ENCODE results near the gene CD36. TPM values are rescaled to one million over a fixed set of nuclear protein-coding genes. Genes with fewer than 3 reads are reported as not detected.

Gene CD36
- total and polyA plus RNA-seq, 2 experiments from 2014 or later: 0.53 TPM; not detected in 1

- Histone ChIP-seq H4K20me1 (ENCODE audit: insufficient read depth) (no peaks in the 10 kb centered on the region), H3F3A (ENCODE audit: insufficient read depth) (no peaks in the 10 kb centered on the region), H3K79me2 (ENCODE audit: insufficient read depth) (no peaks in the 10 kb centered on the region), H3K4me1 (ENCODE audit: insufficient read depth) (no peaks in the 10 kb centered on the region), H3K9ac (no peak overlapping the region), H3K36me3 (ENCODE audit: low read depth) (no peaks in the 10 kb centered on the region), H3K27ac (no peak overlapping the region), H3K4me3 (no peak overlapping the region), H3K27me3 (replicated peaks; ENCODE audit: insufficient read depth) (no peaks in the 10 kb centered on the region), H3K9me2 (ENCODE audit: insufficient read depth) (0 out of 2 replicates have a peak, but pooled peaks cover 3% of the 10 kb centered on the region), H2AFZ (no peak overlapping the region), H3K9me3 (ENCODE audit: low read depth) (no peaks in the 10 kb centered on the region), H3K4me2 (ENCODE audit: unreplicated experiment) (no peak overlapping the region)
- no peak for TF ChIP-seq EZH2phosphoT487 (IDR thresholded peaks at IDR 0.05; ENCODE audit: insufficient read depth, low read depth)
- no peak for TF ChIP-seq EZH2 (IDR thresholded peaks at IDR 0.05; ENCODE audit: insufficient read depth, poor library complexity, severe bottlenecking)
- no peak for DNase-seq
- in situ Hi-C loops (cut with MboI): no loop called here
- 89% methylated on average over 2 of the region's 2 CpGs for WGBS, 2 experiments (ENCODE audit: low coverage in 1 of 2, low lambda C conversion rate in 2 of 2, missing lambda C conversion rate in 2 of 2)
These were observed 9.7 kb downstream of the CD36 start for GRCh38 chr7:80648031-80648600.

- Histone ChIP-seq H3K9me3 (ENCODE audit: low read depth) (no peaks in the 10 kb centered on the region), H3K27ac (no peak overlapping the region), H3K4me1 (ENCODE audit: insufficient read depth) (no peaks in the 10 kb centered on the region), H3K4me3 (no peak overlapping the region), H3K9ac (no peak overlapping the region), H4K20me1 (ENCODE audit: insufficient read depth) (no peaks in the 10 kb centered on the region), H3K27me3 (replicated peaks; ENCODE audit: insufficient read depth) (no peaks in the 10 kb centered on the region), H3F3A (ENCODE audit: insufficient read depth) (no peaks in the 10 kb centered on the region), H3K4me2 (ENCODE audit: unreplicated experiment) (no peak overlapping the region), H3K9me2 (ENCODE audit: insufficient read depth) (no peaks in the 10 kb centered on the region), H2AFZ (no peak overlapping the region), H3K79me2 (ENCODE audit: insufficient read depth) (no peaks in the 10 kb centered on the region), H3K36me3 (ENCODE audit: low read depth) (no peaks in the 10 kb centered on the region)
- whole genome bisulfite sequencing, 2 experiments (ENCODE audit: low coverage in 1 of 2, low lambda C conversion rate in 2 of 2, missing lambda C conversion rate in 2 of 2): 92% methylated on average over 3 of the region's 3 CpGs
- in situ Hi-C loops (cut with MboI): no loop called here
- no peak for DNase-seq
- TF ChIP-seq EZH2phosphoT487 (IDR thresholded peaks at IDR 0.05; ENCODE audit: insufficient read depth, low read depth): no peak
- no peak for TF ChIP-seq EZH2 (IDR thresholded peaks at IDR 0.05; ENCODE audit: insufficient read depth, poor library complexity, severe bottlenecking)
These were observed 10.6 kb downstream of the CD36 start for GRCh38 chr7:80649011-80649410.

- no peak overlapping the region for H3K4me2 ChIP-seq (ENCODE audit: unreplicated experiment)
- H3K27ac ChIP-seq: no peak overlapping the region
- TF ChIP-seq EZH2 (IDR thresholded peaks at IDR 0.05; ENCODE audit: insufficient read depth, poor library complexity, severe bottlenecking): no peak
- TF ChIP-seq EZH2phosphoT487 (IDR thresholded peaks at IDR 0.05; ENCODE audit: insufficient read depth, low read depth): no peak
- in situ Hi-C loops (cut with MboI): loop anchor here (25.0 kb wide), 1 partner anchor 563 kb away; no protein-coding TSS in a partner anchor
- H3K9me2 ChIP-seq (ENCODE audit: insufficient read depth): no peaks in the 10 kb centered on the region
- H3K9ac ChIP-seq: no peak overlapping the region
- no peak overlapping the region for H2AFZ ChIP-seq
- no peak overlapping the region for H3K4me3 ChIP-seq
- no peaks in the 10 kb centered on the region for H3F3A ChIP-seq (ENCODE audit: insufficient read depth)
- no peaks in the 10 kb centered on the region for H3K79me2 ChIP-seq (ENCODE audit: insufficient read depth)
- H3K27me3 ChIP-seq (replicated peaks; ENCODE audit: insufficient read depth): no peaks in the 10 kb centered on the region
- H4K20me1 ChIP-seq (ENCODE audit: insufficient read depth): no peaks in the 10 kb centered on the region
- DNase-seq: no peak
- H3K4me1 ChIP-seq (ENCODE audit: insufficient read depth): no peaks in the 10 kb centered on the region
- no peaks in the 10 kb centered on the region for H3K36me3 ChIP-seq (ENCODE audit: low read depth)
- 91 to 97% methylated on average over 2 of the region's 2 CpGs for WGBS, 2 experiments (ENCODE audit: low coverage in 1 of 2, low lambda C conversion rate in 2 of 2, missing lambda C conversion rate in 2 of 2)
- H3K9me3 ChIP-seq (ENCODE audit: low read depth): no peaks in the 10 kb centered on the region
These were observed 11.6 kb downstream of the CD36 start for GRCh38 chr7:80650030-80650429.

- Histone ChIP-seq H3K79me2 (ENCODE audit: insufficient read depth) (no peaks in the 10 kb centered on the region), H3K9me3 (ENCODE audit: low read depth) (no peaks in the 10 kb centered on the region), H3F3A (ENCODE audit: insufficient read depth) (no peaks in the 10 kb centered on the region), H3K36me3 (ENCODE audit: low read depth) (no peaks in the 10 kb centered on the region), H3K9me2 (ENCODE audit: insufficient read depth) (no peaks in the 10 kb centered on the region), H2AFZ (no peak overlapping the region), H3K4me1 (ENCODE audit: insufficient read depth) (no peaks in the 10 kb centered on the region), H3K9ac (no peak overlapping the region), H3K27ac (no peak overlapping the region), H3K4me3 (no peak overlapping the region), H4K20me1 (ENCODE audit: insufficient read depth) (no peaks in the 10 kb centered on the region), H3K27me3 (replicated peaks; ENCODE audit: insufficient read depth) (no peaks in the 10 kb centered on the region), H3K4me2 (ENCODE audit: unreplicated experiment) (no peak overlapping the region)
- DNase-seq: no peak
- no peak for TF ChIP-seq EZH2 (IDR thresholded peaks at IDR 0.05; ENCODE audit: insufficient read depth, poor library complexity, severe bottlenecking)
- no peak for TF ChIP-seq EZH2phosphoT487 (IDR thresholded peaks at IDR 0.05; ENCODE audit: insufficient read depth, low read depth)
- 95 to 98% methylated on average over 5 of the region's 5 CpGs for WGBS, 2 experiments (ENCODE audit: low coverage in 1 of 2, low lambda C conversion rate in 2 of 2, missing lambda C conversion rate in 2 of 2)
- in situ Hi-C loops (cut with MboI): loop anchor here (25.0 kb wide), 1 partner anchor 564 kb away; no protein-coding TSS in a partner anchor
These were observed 13.0 kb downstream of the CD36 start for GRCh38 chr7:80651471-80651870.

Measured in GM23248 (cell line).